Mesenchymal stem cell (in vitro differentiated cells and primary cell): Measurements from ENCODE around the gene ANGPT4.

Experiments used
- DNase-seq: peaks from one replicate; pipeline ENCODE4 v3.0.0-alpha.2; 2013
- H2AFZ ChIP-seq: one replicate; pipeline ENCODE4 v1.6.1; 2013; ENCODE audit warnings: low read depth, mild to moderate bottlenecking, control low read depth, inconsistent platforms, low read length, moderate library complexity
- H2AK5ac ChIP-seq: 2 replicates; pipeline ENCODE4 v1.6.1; 2013; ENCODE audit warnings: low read length, moderate library complexity, mild to moderate bottlenecking, inconsistent platforms; ENCODE audit not compliant: severe bottlenecking
- H2BK120ac ChIP-seq: one replicate; pipeline ENCODE4 v1.6.1; 2013; ENCODE audit warnings: low read depth, mild to moderate bottlenecking, inconsistent platforms, low read length, moderate library complexity
- H2BK12ac ChIP-seq, 2 experiments: one replicate each; pipeline ENCODE4 v1.6.1; 2013; ENCODE audit warnings: inconsistent platforms in 2 of 2, low read length in 2 of 2, mild to moderate bottlenecking in 2 of 2, moderate library complexity in 2 of 2, control low read depth in 1 of 2
- H2BK15ac ChIP-seq: one replicate; pipeline ENCODE4 v1.6.1; 2013; ENCODE audit warnings: mild to moderate bottlenecking, low read depth, inconsistent platforms; ENCODE audit not compliant: poor library complexity, severe bottlenecking
- H2BK5ac ChIP-seq: 2 replicates; pipeline ENCODE4 v1.6.1; 2013; ENCODE audit warnings: low read depth, mild to moderate bottlenecking, low read length, control low read depth, inconsistent platforms; ENCODE audit not compliant: poor library complexity, severe bottlenecking
- H3K14ac ChIP-seq, 2 experiments: one replicate each; pipeline ENCODE4 v1.6.1; 2013; ENCODE audit warnings: inconsistent platforms in 2 of 2, low read length in 2 of 2, control low read depth in 1 of 2, mild to moderate bottlenecking in 1 of 2, moderate library complexity in 1 of 2
- H3K18ac ChIP-seq, 2 experiments: one replicate each; pipeline ENCODE4 v1.6.1; 2013; ENCODE audit warnings: inconsistent platforms in 2 of 2, low read length in 2 of 2, control low read depth in 1 of 2, low read depth in 1 of 2, mild to moderate bottlenecking in 1 of 2
- H3K23ac ChIP-seq, 2 experiments: one replicate each; pipeline ENCODE4 v1.6.1; 2013; ENCODE audit warnings: inconsistent platforms in 2 of 2, low read length in 2 of 2, mild to moderate bottlenecking in 2 of 2, moderate library complexity in 2 of 2, control low read depth in 1 of 2
- H3K27ac ChIP-seq: 2 replicates; pipeline ENCODE4 v1.5.1; 2013; ENCODE audit warnings: mild to moderate bottlenecking, moderate library complexity, low read length, control low read depth, inconsistent platforms; ENCODE audit not compliant: poor library complexity, severe bottlenecking
- H3K27me3 ChIP-seq, 2 experiments: 2 replicates each; pipeline versions ENCODE4 v1.6.1 to v1.7.0; 2013; ENCODE audit warnings: low read length in 2 of 2, mild to moderate bottlenecking in 2 of 2, moderate library complexity in 2 of 2, control low read depth in 1 of 2, inconsistent platforms in 1 of 2; ENCODE audit not compliant: control insufficient read depth in 1 of 2, insufficient read depth in 1 of 2
- H3K36me3 ChIP-seq, 2 experiments: 2 replicates each; pipeline versions ENCODE4 v1.6.1 to v1.7.0; 2013; ENCODE audit warnings: low read length in 2 of 2, control low read depth in 1 of 2, inconsistent platforms in 1 of 2, low read depth in 1 of 2, mild to moderate bottlenecking in 1 of 2; ENCODE audit not compliant: insufficient read depth in 2 of 2, control insufficient read depth in 1 of 2
- H3K4ac ChIP-seq, 2 experiments: one replicate each; pipeline ENCODE4 v1.6.1; 2013; ENCODE audit warnings: inconsistent platforms in 2 of 2, low read length in 2 of 2, mild to moderate bottlenecking in 2 of 2, moderate library complexity in 2 of 2, control low read depth in 1 of 2, low read depth in 1 of 2
- H3K4me1 ChIP-seq: 2 replicates; pipeline ENCODE4 v1.6.1; 2013; ENCODE audit warnings: low read depth, low read length, control low read depth; ENCODE audit not compliant: control insufficient read depth, insufficient read depth
- H3K4me2 ChIP-seq: 2 replicates; pipeline ENCODE4 v1.6.1; 2013; ENCODE audit warnings: low read length, mild to moderate bottlenecking, inconsistent platforms; ENCODE audit not compliant: poor library complexity, severe bottlenecking
- H3K4me3 ChIP-seq, 2 experiments: 2 replicates each; pipeline versions ENCODE4 v1.5.1 to v1.7.0; 2013; ENCODE audit warnings: low read length in 2 of 2, mild to moderate bottlenecking in 2 of 2, control low read depth in 1 of 2, low read depth in 1 of 2; ENCODE audit not compliant: insufficient read depth in 1 of 2
- H3K79me1 ChIP-seq: replicated peaks from 2 replicates; pipeline ENCODE4 v1.6.1; 2013; ENCODE audit warnings: mild to moderate bottlenecking, control low read depth, low read length, inconsistent platforms; ENCODE audit not compliant: poor library complexity, severe bottlenecking
- H3K9ac ChIP-seq: 2 replicates; pipeline ENCODE4 v1.7.0; 2013; ENCODE audit warnings: mild to moderate bottlenecking, low read length, moderate library complexity
- H3K9me3 ChIP-seq: 2 replicates; pipeline ENCODE4 v1.7.0; 2013; ENCODE audit warnings: mild to moderate bottlenecking, low read length; ENCODE audit not compliant: control insufficient read depth
- H4K8ac ChIP-seq: one replicate; pipeline ENCODE4 v1.6.1; 2013; ENCODE audit warnings: inconsistent platforms, mild to moderate bottlenecking, low read length, moderate library complexity
- H4K91ac ChIP-seq: one replicate; pipeline ENCODE4 v1.6.1; 2013; ENCODE audit warnings: mild to moderate bottlenecking, low read length, inconsistent platforms
- WGBS: methylation state at CpG from one replicate; pipeline ENCODE4 v1.1.7; 2013; ENCODE audit warnings: mixed read lengths; 5-methylcytosine and 5-hydroxymethylcytosine counted together

The ANGPT4 gene

DNA sequence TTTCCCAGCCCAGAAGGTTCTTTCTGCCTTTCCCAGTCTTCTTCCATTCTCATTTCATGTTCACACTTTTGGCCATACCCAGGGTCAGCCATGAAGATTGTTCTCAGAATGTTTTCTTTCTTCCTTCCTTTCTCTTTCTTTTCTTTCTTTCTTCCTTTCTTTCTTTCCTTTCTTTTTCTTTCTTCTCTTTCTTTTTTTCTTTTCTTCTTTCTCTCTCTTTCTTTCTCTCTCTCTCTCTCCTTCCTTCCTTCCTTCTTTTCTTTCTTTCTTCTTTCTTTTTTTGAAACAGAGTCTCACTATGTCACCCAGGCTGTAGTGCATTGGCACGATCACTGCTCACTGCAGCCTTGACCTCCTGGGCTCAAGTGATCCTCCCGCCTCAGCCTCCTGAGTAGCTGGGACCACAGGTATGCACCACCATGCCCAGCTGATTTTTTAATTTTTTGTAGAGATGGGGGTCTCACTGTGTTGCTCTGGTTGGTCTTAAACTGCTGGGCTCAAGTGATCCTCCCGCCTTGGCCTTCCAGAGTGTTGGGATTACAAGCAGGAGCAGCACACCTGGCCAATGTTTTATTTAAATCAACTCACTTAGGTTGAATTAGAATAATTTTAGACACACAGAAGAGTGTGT lies 95.7 kb downstream of the ANGPT4 start:
- Histone ChIP-seq H3K4me3 (no peak overlapping the region), H2AFZ (no peak overlapping the region), H3K79me1 (no peaks in the 10 kb centered on the region), H4K8ac (no peak overlapping the region), H2BK5ac (no peak overlapping the region), H4K91ac (no peak overlapping the region), H3K27ac (no peak overlapping the region), H2AK5ac (no peak overlapping the region), H3K9me3 (peaks cover 4% of the 10 kb centered on the region), H2BK12ac (no peak overlapping the region), H3K9ac (no peak overlapping the region), H3K4me2 (no peak overlapping the region), H2BK120ac (no peak overlapping the region), H3K23ac (no peak overlapping the region), H3K4ac (no peak overlapping the region), H3K18ac (no peak overlapping the region), H3K27me3 (peaks cover 0 to 5% of the 10 kb centered on the region in 2 experiments), H3K36me3 (no peaks in the 10 kb centered on the region), H3K4me1 (no peaks in the 10 kb centered on the region), H3K14ac (no peak overlapping the region), H2BK15ac (no peak overlapping the region)
- 84% methylated on average over 3 of the region's 3 CpGs for WGBS
- no peak for DNase-seq
